HepG2 (cell line): Measurements from ENCODE around the gene ETHE1. TPM values are rescaled to one million over a fixed set of nuclear protein-coding genes. Genes with fewer than 3 reads are reported as not detected.

Experiments
- BHLHE40 ChIP-seq: IDR thresholded peaks from 2 replicates; pipeline ENCODE4 v1.6.1; 2011; ENCODE audit warnings: low read length, improper control_type of control experiment
- CREBL2 ChIP-seq: sonication (generic); formaldehyde crosslinking; IDR thresholded peaks from 2 replicates; pipeline ENCODE4 v1.8.1; 2023; ENCODE audit warnings: missing genetic modification reagents, mild to moderate bottlenecking, borderline replicate concordance
- FOXK1 ChIP-seq: sonication (generic); formaldehyde crosslinking; IDR thresholded peaks from 2 replicates; pipeline ENCODE4 v1.4.0; 2020; ENCODE audit warnings: low read depth, missing genetic modification reagents, borderline replicate concordance
- GABPA ChIP-seq, 2 experiments: IDR thresholded peaks; 2 replicates each; pipeline ENCODE4 v1.6.1; 2011 to 2016; ENCODE audit warnings: low read depth in 2 of 2, low read length in 1 of 2, missing biosample characterization in 1 of 2, missing genetic modification characterization in 1 of 2
- GPBP1L1 ChIP-seq: sonication (generic); formaldehyde crosslinking; IDR thresholded peaks from 2 replicates; pipeline ENCODE4 v1.5.0; 2020; ENCODE audit warnings: mild to moderate bottlenecking, missing genetic modification reagents
- IRX3 ChIP-seq: sonication (generic); formaldehyde crosslinking; IDR thresholded peaks from 2 replicates; pipeline ENCODE4 v1.8.1; 2023; ENCODE audit warnings: mild to moderate bottlenecking, low read depth, missing genetic modification reagents, borderline replicate concordance
- MAFG ChIP-seq: sonication (generic); formaldehyde crosslinking; IDR thresholded peaks from 2 replicates; pipeline ENCODE4 v1.5.1; 2020; ENCODE audit warnings: mild to moderate bottlenecking, missing genetic modification reagents
- NFE2 ChIP-seq: sonication (generic); formaldehyde crosslinking; IDR thresholded peaks from 2 replicates; pipeline ENCODE4 v1.4.0; 2020; ENCODE audit warnings: missing genetic modification reagents
- PHF20 ChIP-seq: sonication (generic); formaldehyde crosslinking; IDR thresholded peaks from 2 replicates; pipeline ENCODE4 v1.5.0; 2020; ENCODE audit warnings: mild to moderate bottlenecking, missing genetic modification reagents
- SRSF4 ChIP-seq: fragments of 200-400 bp; formaldehyde crosslinking; IDR thresholded peaks from one replicate; pipeline ENCODE4 v1.6.1; 2018; ENCODE audit warnings: mild to moderate bottlenecking, low read depth, low read length, moderate library complexity; ENCODE audit not compliant: poor library complexity, severe bottlenecking
- TRAFD1 ChIP-seq: sonication (generic); formaldehyde crosslinking; IDR thresholded peaks from 2 replicates; pipeline ENCODE4 v1.5.1; 2020; ENCODE audit warnings: missing genetic modification reagents, mild to moderate bottlenecking, borderline replicate concordance
- ZNF207 ChIP-seq: fragments of 450-650 bp; IDR thresholded peaks from 2 replicates; pipeline ENCODE4 v1.6.1; 2016; ENCODE audit warnings: antibody characterized with exemption, borderline replicate concordance
- ZNF713 ChIP-seq: sonication (generic); formaldehyde crosslinking; IDR thresholded peaks from 2 replicates; pipeline ENCODE4 v1.4.0; 2020; ENCODE audit warnings: mild to moderate bottlenecking, missing genetic modification reagents
- ZSCAN21 ChIP-seq: sonication (generic); formaldehyde crosslinking; IDR thresholded peaks from 2 replicates; pipeline ENCODE4 v1.8.0; 2022; ENCODE audit warnings: mild to moderate bottlenecking, missing genetic modification reagents, moderate library complexity, borderline replicate concordance
- polyA plus RNA-seq, 8 experiments: library from polyadenylated mRNA; depleted of rRNA in 3 of 8; stranded (reverse) in 7 of 8; unstranded in 1 of 8; fragments of >200 nt; fragmentation: Illumina TruSeq in 4 of 8; extraction: Trizol in 4 of 8; gene quantifications; 2 replicates each; pipeline versions ENCODE4 v1.2.1 to v1.2.3, GENCODE V29; 2011 to 2016; ENCODE audit warnings: low read depth in 4 of 8, missing spikeins in 1 of 8, mixed read lengths in 1 of 8; ENCODE audit not compliant: insufficient read depth in 1 of 8
- total RNA-seq, 5 experiments: library from RNA; depleted of rRNA; stranded (reverse); fragments of >200 nt; fragmentation: Illumina TruSeq; extraction: Trizol; gene quantifications; 2 replicates each; pipeline ENCODE4 v1.2.3, GENCODE V29; 2016; ENCODE audit warnings: low read depth in 1 of 5
- TF ChIP-seq, protein P1 (sequence below): sonication (generic); formaldehyde crosslinking; IDR thresholded peaks from 2 replicates; pipeline ENCODE4 v1.4.0; 2020; ENCODE audit warnings: mild to moderate bottlenecking, low read depth, missing genetic modification reagents
- TF ChIP-seq, protein P2 (sequence below): sonication (generic); formaldehyde crosslinking; IDR thresholded peaks from 2 replicates; pipeline ENCODE4; 2020; ENCODE audit warnings: missing genetic modification reagents, mild to moderate bottlenecking, borderline replicate concordance
- TF ChIP-seq, protein P3 (sequence below): sonication (generic); formaldehyde crosslinking; IDR thresholded peaks from 2 replicates; pipeline ENCODE4 v1.4.0; 2020; ENCODE audit warnings: missing genetic modification reagents

ETHE1 gene
- total and polyA plus RNA-seq, 2 of the 13 experiments (the other 11 are each of a cell fraction or from before 2014, with no cell fraction given) = 32.5 to 58.4 TPM

DNA sequence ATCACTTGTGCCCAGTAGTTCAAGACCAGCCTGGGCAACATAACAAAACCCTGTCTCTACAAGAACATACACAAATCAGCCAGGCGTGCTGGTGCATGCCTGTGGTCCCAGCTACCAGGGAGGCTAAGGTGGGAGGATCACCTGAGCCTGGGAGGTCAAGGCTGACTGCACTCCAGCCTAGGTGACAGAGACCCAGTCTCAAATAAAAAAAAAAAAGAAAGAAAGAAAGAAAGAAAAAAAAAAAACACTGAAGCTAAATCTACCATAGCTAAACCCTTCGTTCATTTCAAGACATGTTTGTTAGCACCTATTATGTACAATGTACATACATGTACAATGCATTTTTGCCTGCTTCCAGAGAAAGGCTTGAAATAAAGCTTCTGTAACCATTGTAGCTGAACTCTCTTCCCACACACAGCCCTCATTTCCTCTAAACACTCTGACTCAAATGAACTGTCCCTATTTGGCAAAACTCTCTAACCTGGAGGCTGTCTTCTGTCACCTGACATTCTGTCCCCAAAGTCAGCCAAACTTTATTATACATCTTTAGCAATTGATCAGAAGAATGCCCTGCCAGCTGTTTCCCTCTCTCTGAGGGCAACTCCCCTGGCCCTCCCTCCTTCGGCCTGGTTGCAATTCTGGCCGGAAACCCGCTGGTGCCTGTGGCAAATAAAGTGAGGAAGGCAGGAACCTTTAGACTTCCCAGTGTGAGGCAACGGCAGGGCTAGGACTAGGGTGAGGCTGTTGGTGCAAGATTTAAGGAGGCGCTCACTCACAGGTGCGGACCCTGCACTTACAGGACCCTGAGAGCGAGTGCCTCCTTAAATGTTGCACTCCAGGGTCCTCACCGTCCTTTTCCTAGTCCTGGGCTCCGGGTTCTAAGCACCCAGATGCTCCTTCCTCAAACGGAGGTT, 1.8 kb downstream of the ETHE1 start (continued):
- TF ChIP-seq, protein P1, sequence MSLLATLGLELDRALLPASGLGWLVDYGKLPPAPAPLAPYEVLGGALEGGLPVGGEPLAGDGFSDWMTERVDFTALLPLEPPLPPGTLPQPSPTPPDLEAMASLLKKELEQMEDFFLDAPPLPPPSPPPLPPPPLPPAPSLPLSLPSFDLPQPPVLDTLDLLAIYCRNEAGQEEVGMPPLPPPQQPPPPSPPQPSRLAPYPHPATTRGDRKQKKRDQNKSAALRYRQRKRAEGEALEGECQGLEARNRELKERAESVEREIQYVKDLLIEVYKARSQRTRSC (CRISPR knock-in tag) = no peak
- TF ChIP-seq GABPA (IDR thresholded peaks at IDR 0.05; ENCODE audit: low read depth, low read length) (0 out of 2 replicates have a peak, but pooled peaks have one; percentile 26), GABPA (CRISPR knock-in tag; IDR thresholded peaks at IDR 0.05; ENCODE audit: low read depth) (peak; percentile 78), IRX3 (CRISPR knock-in tag) (no peak), SRSF4 (no peak), ZNF207 (no peak), CREBL2 (CRISPR knock-in tag) (no peak), MAFG (CRISPR knock-in tag) (no peak), GPBP1L1 (no peak), FOXK1 (CRISPR knock-in tag) (peak; percentile 36; the same call in 1 of the 2 replicates), PHF20 (CRISPR knock-in tag) (no peak; the same call in 1 of the 2 replicates), ZNF713 (CRISPR knock-in tag) (no peak), ZSCAN21 (no peak), TRAFD1 (no peak), NFE2 (CRISPR knock-in tag) (no peak), BHLHE40 (no peak)
- TF ChIP-seq, protein P2, sequence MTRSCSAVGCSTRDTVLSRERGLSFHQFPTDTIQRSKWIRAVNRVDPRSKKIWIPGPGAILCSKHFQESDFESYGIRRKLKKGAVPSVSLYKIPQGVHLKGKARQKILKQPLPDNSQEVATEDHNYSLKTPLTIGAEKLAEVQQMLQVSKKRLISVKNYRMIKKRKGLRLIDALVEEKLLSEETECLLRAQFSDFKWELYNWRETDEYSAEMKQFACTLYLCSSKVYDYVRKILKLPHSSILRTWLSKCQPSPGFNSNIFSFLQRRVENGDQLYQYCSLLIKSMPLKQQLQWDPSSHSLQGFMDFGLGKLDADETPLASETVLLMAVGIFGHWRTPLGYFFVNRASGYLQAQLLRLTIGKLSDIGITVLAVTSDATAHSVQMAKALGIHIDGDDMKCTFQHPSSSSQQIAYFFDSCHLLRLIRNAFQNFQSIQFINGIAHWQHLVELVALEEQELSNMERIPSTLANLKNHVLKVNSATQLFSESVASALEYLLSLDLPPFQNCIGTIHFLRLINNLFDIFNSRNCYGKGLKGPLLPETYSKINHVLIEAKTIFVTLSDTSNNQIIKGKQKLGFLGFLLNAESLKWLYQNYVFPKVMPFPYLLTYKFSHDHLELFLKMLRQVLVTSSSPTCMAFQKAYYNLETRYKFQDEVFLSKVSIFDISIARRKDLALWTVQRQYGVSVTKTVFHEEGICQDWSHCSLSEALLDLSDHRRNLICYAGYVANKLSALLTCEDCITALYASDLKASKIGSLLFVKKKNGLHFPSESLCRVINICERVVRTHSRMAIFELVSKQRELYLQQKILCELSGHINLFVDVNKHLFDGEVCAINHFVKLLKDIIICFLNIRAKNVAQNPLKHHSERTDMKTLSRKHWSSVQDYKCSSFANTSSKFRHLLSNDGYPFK (CRISPR knock-in tag) = no peak
- TF ChIP-seq, protein P3, sequence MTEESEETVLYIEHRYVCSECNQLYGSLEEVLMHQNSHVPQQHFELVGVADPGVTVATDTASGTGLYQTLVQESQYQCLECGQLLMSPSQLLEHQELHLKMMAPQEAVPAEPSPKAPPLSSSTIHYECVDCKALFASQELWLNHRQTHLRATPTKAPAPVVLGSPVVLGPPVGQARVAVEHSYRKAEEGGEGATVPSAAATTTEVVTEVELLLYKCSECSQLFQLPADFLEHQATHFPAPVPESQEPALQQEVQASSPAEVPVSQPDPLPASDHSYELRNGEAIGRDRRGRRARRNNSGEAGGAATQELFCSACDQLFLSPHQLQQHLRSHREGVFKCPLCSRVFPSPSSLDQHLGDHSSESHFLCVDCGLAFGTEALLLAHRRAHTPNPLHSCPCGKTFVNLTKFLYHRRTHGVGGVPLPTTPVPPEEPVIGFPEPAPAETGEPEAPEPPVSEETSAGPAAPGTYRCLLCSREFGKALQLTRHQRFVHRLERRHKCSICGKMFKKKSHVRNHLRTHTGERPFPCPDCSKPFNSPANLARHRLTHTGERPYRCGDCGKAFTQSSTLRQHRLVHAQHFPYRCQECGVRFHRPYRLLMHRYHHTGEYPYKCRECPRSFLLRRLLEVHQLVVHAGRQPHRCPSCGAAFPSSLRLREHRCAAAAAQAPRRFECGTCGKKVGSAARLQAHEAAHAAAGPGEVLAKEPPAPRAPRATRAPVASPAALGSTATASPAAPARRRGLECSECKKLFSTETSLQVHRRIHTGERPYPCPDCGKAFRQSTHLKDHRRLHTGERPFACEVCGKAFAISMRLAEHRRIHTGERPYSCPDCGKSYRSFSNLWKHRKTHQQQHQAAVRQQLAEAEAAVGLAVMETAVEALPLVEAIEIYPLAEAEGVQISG (CRISPR knock-in tag) = peak; percentile 60; the same call in 1 of the 2 replicates
